Stimulated activated CD8-positive, alpha-beta memory T cell treated with anti-CD3 and anti-CD28 coated beads, Interleukin-15, amount 100 ng/mL, for 4 hours (primary cell): Measurements from ENCODE around the gene SMIM11.
"Not testable (repeated sequence)": the region's sequence is repeated elsewhere in the genome, so short reads cannot be mapped to it uniquely, and the experiment has no call there.

ENCODE experiments used
- DNase-seq, 2 donors: peaks; one replicate each; pipeline ENCODE4 v3.0.0-alpha.2; 2020; ENCODE audit warnings: low read depth in 2 of 2

Gene SMIM11

GRCh38 chr21:34374940-34375618 is at the start of gene SMIM11:
SMIM11 (plus strand) TSS chr21:34375507; CDS start chr21:34379505, 3,998 bp downstream.
- DNase-seq: not testable (repeated sequence)

- no peak for DNase-seq
Observed at GRCh38 chr21:34330055-34330454, 45.3 kb upstream of the SMIM11 start.

- no peak for DNase-seq
Observed at GRCh38 chr21:34331726-34332125, 43.6 kb upstream of the SMIM11 start.

- no peak for DNase-seq
Observed at GRCh38 chr21:34332347-34332746, 43.0 kb upstream of the SMIM11 start.

GRCh38 chr21:34333121-34333739 is 42.1 kb upstream of the SMIM11 start:
- no peak for DNase-seq

GRCh38 chr21:34335316-34335715 is 40.0 kb upstream of the SMIM11 start:
- DNase-seq: no peak

GRCh38 chr21:34336245-34336644 is 39.1 kb upstream of the SMIM11 start:
- DNase-seq: no peak

GRCh38 chr21:34336756-34337391 is 38.4 kb upstream of the SMIM11 start:
- DNase-seq: no peak

- DNase-seq: no peak
Observed at GRCh38 chr21:34337741-34338140, 37.6 kb upstream of the SMIM11 start.

- no peak for DNase-seq
Observed at GRCh38 chr21:34338226-34338625, 37.1 kb upstream of the SMIM11 start.

- no peak for DNase-seq
Observed at GRCh38 chr21:34340061-34340460, 35.2 kb upstream of the SMIM11 start.

GRCh38 chr21:34342476-34342875 is 32.8 kb upstream of the SMIM11 start:
- no peak for DNase-seq

- no peak for DNase-seq
Observed at GRCh38 chr21:34343347-34343746, 32.0 kb upstream of the SMIM11 start.

GRCh38 chr21:34343838-34344381 is 31.4 kb upstream of the SMIM11 start:
- no peak for DNase-seq

GRCh38 chr21:34344584-34344983 is 30.7 kb upstream of the SMIM11 start:
- no peak for DNase-seq

GRCh38 chr21:34345091-34345871 is 30.0 kb upstream of the SMIM11 start:
- DNase-seq: no peak

GRCh38 chr21:34345892-34346291 is 29.4 kb upstream of the SMIM11 start:
- DNase-seq: no peak

- DNase-seq: no peak
Observed at GRCh38 chr21:34348890-34349519, 26.3 kb upstream of the SMIM11 start.

GRCh38 chr21:34351786-34352241 is 23.5 kb upstream of the SMIM11 start:
- no peak for DNase-seq

- no peak for DNase-seq
Observed at GRCh38 chr21:34352556-34352955, 22.8 kb upstream of the SMIM11 start.

GRCh38 chr21:34353182-34353581 is 22.1 kb upstream of the SMIM11 start:
- no peak for DNase-seq
